Kidney (tissue), 14 donors: ENCODE data around the gene EXTL2. TPM values are rescaled to one million over a fixed set of nuclear protein-coding genes. Genes with fewer than 3 reads are reported as not detected.
"Not testable (repeated sequence)": the region's sequence is repeated elsewhere in the genome, so short reads cannot be mapped to it uniquely, and the experiment has no call there.

Experiments
- DNase-seq, 5 donors: peaks; one replicate each; pipeline ENCODE4 v3.0.0-alpha.2; 2013 to 2020
- FAIRE-seq: peaks from 2 replicates; lab custom pipeline; 2012; peaks lifted over from hg19 to GRCh38; lab: Jason Lieb, UNC
- H3K27ac ChIP-seq, 2 donors: one replicate each; pipeline ENCODE4 v1.7.0; 2013; ENCODE audit warnings: low read depth in 2 of 2, low read length in 2 of 2, inconsistent platforms in 1 of 2
- H3K27me3 ChIP-seq: one replicate; pipeline ENCODE4 v1.7.1; 2013; ENCODE audit warnings: low read length, inconsistent platforms; ENCODE audit not compliant: control insufficient read depth, insufficient read depth
- H3K36me3 ChIP-seq, 3 donors: one replicate each; pipeline versions ENCODE4 v1.7.0 to v1.7.1; 2013; ENCODE audit warnings: low read length in 3 of 3, control low read depth in 1 of 3, inconsistent platforms in 1 of 3; ENCODE audit not compliant: insufficient read depth in 3 of 3, control insufficient read depth in 2 of 3
- H3K4me1 ChIP-seq, 3 donors: one replicate each; pipeline versions ENCODE4 v1.7.0 to v1.7.1; 2013; ENCODE audit warnings: low read length in 3 of 3, inconsistent platforms in 1 of 3, low read depth in 1 of 3; ENCODE audit not compliant: control insufficient read depth in 2 of 3, insufficient read depth in 2 of 3
- H3K4me3 ChIP-seq, 3 donors: one replicate each; pipeline versions ENCODE4 v1.7.0 to v1.8.1; 2013; ENCODE audit warnings: low read length in 3 of 3, control low read depth in 1 of 3, inconsistent platforms in 1 of 3
- H3K9ac ChIP-seq, 3 donors: one replicate each; pipeline versions ENCODE4 v1.7.0 to v1.7.1; 2013; ENCODE audit warnings: low read length in 3 of 3, control low read depth in 1 of 3, inconsistent platforms in 1 of 3
- H3K9me3 ChIP-seq, 3 donors: one replicate each; pipeline versions ENCODE4 v1.7.0 to v1.7.1; 2013; ENCODE audit warnings: low read length in 3 of 3, control low read depth in 1 of 3, inconsistent platforms in 1 of 3; ENCODE audit not compliant: control insufficient read depth in 2 of 3, insufficient read depth in 1 of 3
- CTCF ChIP-seq: IDR thresholded peaks from 3 replicates; pipeline ENCODE4 v1.5.1; 2012; ENCODE audit warnings: mild to moderate bottlenecking, moderate library complexity, borderline replicate concordance; ENCODE audit not compliant: insufficient read depth; ENCODE audit errors: extremely low read depth
- intact Hi-C: fragments of 100-400 bp; cut with DNase I; formaldehyde crosslinking; loops from one replicate; pipeline ENCODE4 v1.11.1; 2022
- polyA plus RNA-seq: library from polyadenylated mRNA; stranded (reverse); fragments of 350-450 nt; fragmentation: Illumina TruSeq; extraction: RNeasy Lipid Tissue Mini Kit (QIAGEN cat#74804); gene quantifications from one replicate; pipeline ENCODE4 v1.2.3, GENCODE V29; 2014; ENCODE audit warnings: low read depth, low replicate concordance; ENCODE audit not compliant: insufficient read depth
- total RNA-seq: library from RNA; stranded (reverse); fragmentation: NEBNext Ultra II Directional; extraction: Animal tissue kit (Norgen Biotek cat#: 25700); gene quantifications from one replicate; pipeline ENCODE4 v1.2.1, GENCODE V29; 2021
- donor health status: control.
- donor health status: control.
- donor health status: control.
- donor health status: control.
- donor health status: control.
- donor health status: DM: yes; HTN: yes; CAD: no.
- donor health status: Normal renal cell carcinoma (clear cell type).

Gene EXTL2
- total and polyA plus RNA-seq, 2 donors from 2014 or later, result 10.5 to 11.3 TPM

GRCh38 chr1:100862591-100862990 lies 32.1 kb downstream of the EXTL2 start:
- TF ChIP-seq CTCF, result no peak
- intact Hi-C loops, result loop anchor here (5.0 kb wide), 1 partner anchor 250 kb away; no protein-coding TSS in a partner anchor
- FAIRE-seq, result no peak
- no peaks in the 10 kb centered on the region for H3K27me3 ChIP-seq
- H3K27ac ChIP-seq, result no peak overlapping the region
- H3K4me1 ChIP-seq, result no peaks in the 10 kb centered on the region
- H3K9me3 ChIP-seq, result no peaks in the 10 kb centered on the region
- no peak for DNase-seq
- no peaks in the 10 kb centered on the region for H3K36me3 ChIP-seq
- H3K4me3 ChIP-seq, result no peak overlapping the region
- no peak overlapping the region for H3K9ac ChIP-seq

GRCh38 chr1:100861379-100861778 lies 33.3 kb downstream of the EXTL2 start:
- intact Hi-C loops, result loop anchor here (5.0 kb wide), 1 partner anchor 249 kb away; no protein-coding TSS in a partner anchor
- no peak for DNase-seq
- Histone ChIP-seq H3K9me3 (no peaks in the 10 kb centered on the region), H3K27ac (no peak overlapping the region), H3K27me3 (no peaks in the 10 kb centered on the region), H3K4me3 (no peak overlapping the region), H3K9ac (no peak overlapping the region), H3K36me3 (no peaks in the 10 kb centered on the region), H3K4me1 (no peaks in the 10 kb centered on the region)
- FAIRE-seq, result no peak
- no peak for TF ChIP-seq CTCF

- DNase-seq (peak in 2 of 5 donors; percentile 10 to 62), FAIRE-seq (no peak)
- Histone ChIP-seq H3K36me3 (no peaks in the 10 kb centered on the region), H3K27ac (no peak overlapping the region), H3K4me3 (no peak overlapping the region), H3K4me1 (no peaks in the 10 kb centered on the region), H3K9me3 (no peaks in the 10 kb centered on the region), H3K9ac (no peak overlapping the region), H3K27me3 (no peaks in the 10 kb centered on the region)
- intact Hi-C loops, result loop anchor here (5.0 kb wide), 1 partner anchor 248 kb away; no protein-coding TSS in a partner anchor
- no peak for TF ChIP-seq CTCF
Measured at GRCh38 chr1:100860397-100860991, 34.1 kb downstream of the EXTL2 start.

GRCh38 chr1:100855116-100855515 lies 39.5 kb downstream of the EXTL2 start:
- H3K4me3 ChIP-seq, H3K9me3 ChIP-seq, intact Hi-C loops, FAIRE-seq, DNase-seq, H3K27me3 ChIP-seq, H3K36me3 ChIP-seq, H3K27ac ChIP-seq, H3K4me1 ChIP-seq, H3K9ac ChIP-seq: not testable (repeated sequence)
